ENCODE results near the gene TNNT2. TPM values are rescaled to one million over a fixed set of nuclear protein-coding genes. Genes with fewer than 3 reads are reported as not detected.

The TNNT2 gene
- total RNA-seq, 1 donor from 2014 or later, result not detected

GRCh38 chr1:201344206-201345080 is 33.0 kb downstream of the TNNT2 start:
- Histone ChIP-seq H3K4me3 (no peak overlapping the region), H3K27ac (no peak overlapping the region), H3K27me3 (no peaks in the 10 kb centered on the region), H3K4me1 (no peaks in the 10 kb centered on the region), H3K36me3 (no peaks in the 10 kb centered on the region), H3K9me3 (no peaks in the 10 kb centered on the region)
- intact Hi-C loops (cut with DNase I), result loop anchor here (5.0 kb wide), 1 partner anchor 168 kb away; no protein-coding TSS in a partner anchor
- no peak for DNase-seq (ENCODE audit: low spot score in 2 of 2)
- no peak for TF ChIP-seq CTCF (IDR thresholded peaks at IDR 0.05)

DNA sequence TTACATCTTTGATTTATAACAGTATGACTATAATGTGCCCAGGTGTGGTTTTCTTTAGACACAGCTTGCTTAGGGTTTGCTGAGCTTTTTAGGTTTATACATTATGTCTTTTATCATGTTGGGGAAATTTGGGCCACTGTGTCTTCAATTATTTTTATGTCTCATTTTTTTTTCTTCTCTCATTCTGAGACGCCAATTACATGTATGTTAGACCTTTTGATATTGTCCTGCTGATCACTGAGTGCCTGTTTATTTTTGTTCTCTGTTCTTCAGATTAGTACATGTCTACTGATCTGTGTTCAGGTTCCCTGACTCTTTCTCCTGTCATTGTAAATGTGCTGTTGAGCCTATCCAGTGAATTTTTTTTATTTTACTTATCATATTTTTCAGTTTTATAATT is 36.1 kb downstream of the TNNT2 start:
- no peak for TF ChIP-seq CTCF (IDR thresholded peaks at IDR 0.05)
- no peak for DNase-seq (ENCODE audit: low spot score in 2 of 2)
- Histone ChIP-seq H3K9me3 (no peaks in the 10 kb centered on the region), H3K36me3 (no peaks in the 10 kb centered on the region), H3K27ac (no peak overlapping the region), H3K4me3 (no peak overlapping the region), H3K27me3 (no peaks in the 10 kb centered on the region), H3K4me1 (no peaks in the 10 kb centered on the region)
- intact Hi-C loops (cut with DNase I), result no loop called here

GRCh38 chr1:201336711-201337450 is 40.6 kb downstream of the TNNT2 start:
- no peaks in the 10 kb centered on the region for H3K36me3 ChIP-seq
- TF ChIP-seq CTCF (IDR thresholded peaks at IDR 0.05), result no peak
- H3K4me3 ChIP-seq, result no peak overlapping the region
- no peaks in the 10 kb centered on the region for H3K9me3 ChIP-seq
- H3K27me3 ChIP-seq, result no peaks in the 10 kb centered on the region
- intact Hi-C loops (cut with DNase I), result no loop called here
- H3K27ac ChIP-seq, result no peak overlapping the region
- DNase-seq (ENCODE audit: low spot score in 2 of 2), result peak in 1 of 2 donors; percentile 33
- no peaks in the 10 kb centered on the region for H3K4me1 ChIP-seq

- no peaks in the 10 kb centered on the region for H3K36me3 ChIP-seq
- H3K4me1 ChIP-seq, result no peaks in the 10 kb centered on the region
- H3K27me3 ChIP-seq, result no peaks in the 10 kb centered on the region
- TF ChIP-seq CTCF (IDR thresholded peaks at IDR 0.05), result no peak
- intact Hi-C loops (cut with DNase I), result no loop called here
- no peak overlapping the region for H3K4me3 ChIP-seq
- H3K27ac ChIP-seq, result no peak overlapping the region
- DNase-seq (ENCODE audit: low spot score in 2 of 2), result no peak
- H3K9me3 ChIP-seq, result no peaks in the 10 kb centered on the region
These were observed 41.6 kb downstream of the TNNT2 start for GRCh38 chr1:201335901-201336300.

GRCh38 chr1:201335174-201335870 is 42.2 kb downstream of the TNNT2 start:
- H3K4me3 ChIP-seq, result no peak overlapping the region
- no peaks in the 10 kb centered on the region for H3K27me3 ChIP-seq
- H3K9me3 ChIP-seq, result no peaks in the 10 kb centered on the region
- H3K36me3 ChIP-seq, result no peaks in the 10 kb centered on the region
- peak in 1 of 2 donors; percentile 19 for DNase-seq (ENCODE audit: low spot score in 2 of 2)
- H3K4me1 ChIP-seq, result no peaks in the 10 kb centered on the region
- no peak for TF ChIP-seq CTCF (IDR thresholded peaks at IDR 0.05)
- no peak overlapping the region for H3K27ac ChIP-seq
- intact Hi-C loops (cut with DNase I), result no loop called here

All from ascending aorta (tissue), 2 donors.